Mesendoderm (in vitro differentiated cells): Measurements from ENCODE around the gene ADGRL3.
"Not testable (repeated sequence)": the region's sequence is repeated elsewhere in the genome, so short reads cannot be mapped to it uniquely, and the experiment has no call there.

Experiments
- DNase-seq: peaks from one replicate; pipeline ENCODE4 v3.0.0; 2013
- H2AK5ac ChIP-seq: 2 replicates; pipeline ENCODE4 v1.6.1; 2013; ENCODE audit warnings: low read length, inconsistent platforms
- H2BK120ac ChIP-seq: 2 replicates; pipeline ENCODE4 v1.6.1; 2013; ENCODE audit warnings: low read depth, mild to moderate bottlenecking, low read length, moderate library complexity, mixed read lengths
- H2BK15ac ChIP-seq: replicated peaks from 2 replicates; pipeline ENCODE4 v1.6.1; 2013; ENCODE audit warnings: low read depth, mild to moderate bottlenecking, moderate library complexity
- H2BK5ac ChIP-seq: 2 replicates; pipeline ENCODE4 v1.6.1; 2013; ENCODE audit warnings: low read length, inconsistent platforms
- H3K18ac ChIP-seq: 2 replicates; pipeline ENCODE4 v1.6.1; 2013; ENCODE audit warnings: mild to moderate bottlenecking, low read length, mixed read lengths
- H3K23ac ChIP-seq: one replicate; pipeline ENCODE4 v1.6.1; 2013; ENCODE audit warnings: low read length
- H3K27ac ChIP-seq: 2 replicates; pipeline ENCODE4 v1.5.1; 2013; ENCODE audit warnings: low read depth, mild to moderate bottlenecking, inconsistent platforms, low read length, moderate library complexity
- H3K27me3 ChIP-seq: 2 replicates; pipeline ENCODE4 v1.6.1; 2013; ENCODE audit warnings: low read length, control low read depth, mild to moderate bottlenecking, inconsistent platforms; ENCODE audit not compliant: insufficient read depth, poor library complexity
- H3K36me3 ChIP-seq: 2 replicates; pipeline ENCODE4 v1.6.1; 2013; ENCODE audit warnings: low read length, inconsistent platforms; ENCODE audit not compliant: control insufficient read depth, insufficient read depth
- H3K4ac ChIP-seq: one replicate; pipeline ENCODE4 v1.6.1; 2013; ENCODE audit warnings: low read depth, mild to moderate bottlenecking, low read length, moderate library complexity
- H3K4me1 ChIP-seq: 2 replicates; pipeline ENCODE4 v1.6.1; 2013; ENCODE audit warnings: low read depth, low read length, inconsistent platforms; ENCODE audit not compliant: control insufficient read depth
- H3K4me2 ChIP-seq: 2 replicates; pipeline ENCODE4 v1.6.1; 2013; ENCODE audit warnings: low read length
- H3K4me3 ChIP-seq: 2 replicates; pipeline ENCODE4 v1.5.1; 2013; ENCODE audit warnings: mild to moderate bottlenecking, low read length
- H3K56ac ChIP-seq: one replicate; pipeline ENCODE4 v1.6.1; 2013; ENCODE audit warnings: low read length
- H3K79me1 ChIP-seq: 2 replicates; pipeline ENCODE4 v1.6.1; 2013; ENCODE audit warnings: low read length, inconsistent platforms
- H3K79me2 ChIP-seq: 2 replicates; pipeline ENCODE4 v1.6.1; 2013; ENCODE audit warnings: mild to moderate bottlenecking, low read length; ENCODE audit not compliant: control insufficient read depth, insufficient read depth
- H3K9ac ChIP-seq: 2 replicates; pipeline ENCODE4 v1.6.1; 2013; ENCODE audit warnings: low read length, inconsistent platforms
- H4K5ac ChIP-seq: one replicate; pipeline ENCODE4 v1.6.1; 2013; ENCODE audit warnings: low read length
- H4K8ac ChIP-seq: one replicate; pipeline ENCODE4 v1.6.1; 2013; ENCODE audit warnings: low read depth, mild to moderate bottlenecking, control low read depth, low read length, moderate library complexity
- WGBS: extraction: QIAGEN DNeasy Blood & Tissue Kit; methylation state at CpG from one replicate; pipeline ENCODE4 v1.1.7; 2013; ENCODE audit warnings: low lambda C conversion rate, missing lambda C conversion rate; ENCODE audit not compliant: insufficient coverage; ENCODE audit errors: extremely low coverage; 5-methylcytosine and 5-hydroxymethylcytosine counted together

ADGRL3 gene

GRCh38 chr4:61984260-61984909, 784.3 kb downstream of the ADGRL3 start:
- no peak overlapping the region for H3K4me2 ChIP-seq
- no peak overlapping the region for H3K4me3 ChIP-seq
- no peak overlapping the region for H3K27ac ChIP-seq
- H4K8ac ChIP-seq = no peak overlapping the region
- H2BK5ac ChIP-seq = no peak overlapping the region
- H3K23ac ChIP-seq = no peak overlapping the region
- no peaks in the 10 kb centered on the region for H3K36me3 ChIP-seq
- DNase-seq = peak; percentile 61
- H3K18ac ChIP-seq = no peak overlapping the region
- no peaks in the 10 kb centered on the region for H3K27me3 ChIP-seq
- no peak overlapping the region for H3K56ac ChIP-seq
- H2BK15ac ChIP-seq = no peak overlapping the region
- no peak overlapping the region for H3K9ac ChIP-seq
- WGBS = 100% methylated on average over 2 of the region's 4 CpGs
- H2BK120ac ChIP-seq = no peak overlapping the region
- H3K79me2 ChIP-seq = no peaks in the 10 kb centered on the region
- no peak overlapping the region for H4K5ac ChIP-seq
- no peaks in the 10 kb centered on the region for H3K79me1 ChIP-seq
- H3K4ac ChIP-seq = no peak overlapping the region
- no peak overlapping the region for H2AK5ac ChIP-seq
- no peaks in the 10 kb centered on the region for H3K4me1 ChIP-seq

- Histone ChIP-seq H3K27ac (no peak overlapping the region), H3K56ac (no peak overlapping the region), H4K8ac (no peak overlapping the region), H3K79me2 (no peaks in the 10 kb centered on the region), H3K4ac (no peak overlapping the region), H3K4me1 (no peaks in the 10 kb centered on the region), H2AK5ac (no peak overlapping the region), H3K36me3 (no peaks in the 10 kb centered on the region), H2BK5ac (no peak overlapping the region), H3K79me1 (no peaks in the 10 kb centered on the region), H3K4me3 (no peak overlapping the region), H3K27me3 (no peaks in the 10 kb centered on the region), H2BK15ac (no peak overlapping the region), H2BK120ac (no peak overlapping the region), H3K18ac (no peak overlapping the region), H3K9ac (no peak overlapping the region), H4K5ac (no peak overlapping the region), H3K23ac (no peak overlapping the region), H3K4me2 (no peak overlapping the region)
- DNase-seq = no peak
- no CpG with 5 or more reads among the region's 4 CpGs for WGBS
These were observed 785.3 kb downstream of the ADGRL3 start for GRCh38 chr4:61985426-61985825.

- H3K4me3 ChIP-seq, H3K9ac ChIP-seq, H3K4me2 ChIP-seq, H3K56ac ChIP-seq, H3K27ac ChIP-seq, DNase-seq, H3K27me3 ChIP-seq, H3K79me1 ChIP-seq, H2BK15ac ChIP-seq, H2BK120ac ChIP-seq, H3K4me1 ChIP-seq, H2AK5ac ChIP-seq, H3K18ac ChIP-seq, H3K23ac ChIP-seq, H3K36me3 ChIP-seq, H4K5ac ChIP-seq, H4K8ac ChIP-seq, H2BK5ac ChIP-seq, H3K79me2 ChIP-seq, H3K4ac ChIP-seq: not testable (repeated sequence)
- WGBS = no CpG with 5 or more reads among the region's 7 CpGs
These were observed 786.8 kb downstream of the ADGRL3 start for GRCh38 chr4:61986929-61987328.

GRCh38 chr4:61992351-61992750, 792.2 kb downstream of the ADGRL3 start:
- no CpG with 5 or more reads among the region's 2 CpGs for WGBS
- no peak overlapping the region for H3K4me3 ChIP-seq
- H3K18ac ChIP-seq = no peak overlapping the region
- peak; percentile 9 for DNase-seq
- H3K27me3 ChIP-seq = no peaks in the 10 kb centered on the region
- no peaks in the 10 kb centered on the region for H3K36me3 ChIP-seq
- H3K9ac ChIP-seq = no peak overlapping the region
- H3K56ac ChIP-seq = no peak overlapping the region
- no peaks in the 10 kb centered on the region for H3K79me1 ChIP-seq
- H3K79me2 ChIP-seq = no peaks in the 10 kb centered on the region
- H3K27ac ChIP-seq = no peak overlapping the region
- peaks cover 2% of the 10 kb centered on the region for H3K4me1 ChIP-seq
- no peak overlapping the region for H2BK5ac ChIP-seq
- no peak overlapping the region for H2AK5ac ChIP-seq
- H2BK120ac ChIP-seq = no peak overlapping the region
- no peak overlapping the region for H3K4ac ChIP-seq
- H2BK15ac ChIP-seq = no peak overlapping the region
- H4K8ac ChIP-seq = no peak overlapping the region
- H3K4me2 ChIP-seq = no peak overlapping the region
- H3K23ac ChIP-seq = no peak overlapping the region
- H4K5ac ChIP-seq = no peak overlapping the region

GRCh38 chr4:61994036-61994435, 793.9 kb downstream of the ADGRL3 start:
- Histone ChIP-seq H4K5ac (no peak overlapping the region), H3K4me3 (no peak overlapping the region), H3K4me2 (no peak overlapping the region), H3K79me1 (no peaks in the 10 kb centered on the region), H2BK5ac (no peak overlapping the region), H3K36me3 (no peaks in the 10 kb centered on the region), H3K79me2 (no peaks in the 10 kb centered on the region), H2BK15ac (no peak overlapping the region), H3K23ac (no peak overlapping the region), H3K27me3 (no peaks in the 10 kb centered on the region), H3K4me1 (peaks cover 2% of the 10 kb centered on the region), H2BK120ac (no peak overlapping the region), H4K8ac (no peak overlapping the region), H3K4ac (no peak overlapping the region), H3K56ac (no peak overlapping the region), H3K18ac (no peak overlapping the region), H2AK5ac (no peak overlapping the region), H3K9ac (no peak overlapping the region), H3K27ac (no peak overlapping the region)
- no CpG with 5 or more reads among the region's 6 CpGs for WGBS
- DNase-seq = no peak

- no peak overlapping the region for H3K56ac ChIP-seq
- WGBS = no CpG with 5 or more reads among the region's 2 CpGs
- no peak overlapping the region for H2BK5ac ChIP-seq
- H3K23ac ChIP-seq = no peak overlapping the region
- no peak overlapping the region for H4K5ac ChIP-seq
- H3K4me2 ChIP-seq = no peak overlapping the region
- no peak overlapping the region for H3K18ac ChIP-seq
- no peaks in the 10 kb centered on the region for H3K79me2 ChIP-seq
- H3K4me1 ChIP-seq = peaks cover 2% of the 10 kb centered on the region
- H2AK5ac ChIP-seq = no peak overlapping the region
- H3K36me3 ChIP-seq = no peaks in the 10 kb centered on the region
- no peaks in the 10 kb centered on the region for H3K27me3 ChIP-seq
- H3K27ac ChIP-seq = no peak overlapping the region
- no peak overlapping the region for H3K4me3 ChIP-seq
- no peak overlapping the region for H3K9ac ChIP-seq
- DNase-seq = no peak
- H4K8ac ChIP-seq = no peak overlapping the region
- H3K79me1 ChIP-seq = no peaks in the 10 kb centered on the region
- H2BK15ac ChIP-seq = no peak overlapping the region
- H3K4ac ChIP-seq = no peak overlapping the region
- no peak overlapping the region for H2BK120ac ChIP-seq
These were observed 795.7 kb downstream of the ADGRL3 start for GRCh38 chr4:61995717-61996340.
